ENCODE measurements around the gene FHIP1A. TPM values are rescaled to one million over a fixed set of nuclear protein-coding genes. Genes with fewer than 3 reads are reported as not detected.

The FHIP1A gene
- total and polyA plus RNA-seq, 2 of the 8 experiments (the other 6 are each of a cell fraction or from before 2014, with no cell fraction given), result 17.9 to 75.2 TPM

DNA sequence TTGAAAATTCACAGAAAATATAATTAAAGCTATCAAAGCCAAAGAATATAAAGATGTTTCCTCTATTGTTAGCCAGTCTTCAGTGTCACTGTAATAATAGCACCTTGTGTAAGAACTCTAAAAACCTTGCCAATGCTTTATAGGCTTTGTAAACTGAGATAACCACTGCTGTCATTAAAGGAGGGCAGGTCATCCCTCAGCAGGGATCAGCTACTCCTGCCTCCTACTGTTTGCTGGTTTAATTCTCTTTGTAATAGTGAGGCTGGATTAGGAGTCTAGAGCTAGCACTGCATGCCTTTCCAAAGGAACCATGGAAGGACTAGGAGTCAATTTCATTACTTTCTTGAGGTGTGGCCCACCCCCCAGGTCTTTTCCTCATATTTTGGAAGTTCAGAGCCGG lies 46.2 kb downstream of the FHIP1A start:
- Histone ChIP-seq H3K79me2 (ENCODE audit: control insufficient read depth in 1 of 2, insufficient read depth in 2 of 2, low read length in 2 of 2) (peaks cover 0 to 81% of the 10 kb centered on the region in 2 experiments; a peak in 3 of 4 replicates), H3K14ac (ENCODE audit: insufficient read length) (no peak overlapping the region), H2AK5ac (ENCODE audit: low read depth, low read length) (no peak overlapping the region), H2BK15ac (ENCODE audit: low read length) (no peak overlapping the region), H2BK12ac (ENCODE audit: low read depth, low read length) (no peak overlapping the region), H2BK20ac (ENCODE audit: low read length) (no peak overlapping the region), H3K23me2 (ENCODE audit: low read depth, low read length) (no peaks in the 10 kb centered on the region), H3K27me3 (replicated peaks in 1 of 4; ENCODE audit: control insufficient read depth in 3 of 4, extremely low read depth in 1 of 4, insufficient read depth in 3 of 4, low read length in 3 of 4) (no peaks in the 10 kb centered on the region), H3K9ac (replicated peaks in 1 of 4; ENCODE audit: extremely low read depth in 1 of 4, low read depth in 3 of 4, low read length in 3 of 4) (no peak overlapping the region), H2BK120ac (replicated peaks; ENCODE audit: low read depth, low read length) (no peak overlapping the region), H3K4me2 (ENCODE audit: insufficient read depth in 1 of 2, low read depth in 2 of 2, low read length in 2 of 2) (peak overlapping the region in 1 of 2 experiments; percentile 32; a peak in 2 of 4 replicates), H3K4me1 (replicated peaks in 1 of 4; ENCODE audit: control insufficient read depth in 3 of 4, insufficient read depth in 4 of 4, low read length in 3 of 4) (peaks cover 0 to 13% (median 9%) of the 10 kb centered on the region in 4 experiments; a peak in 3 of 7 replicates), H4K91ac (replicated peaks; ENCODE audit: insufficient read length, low read length) (no peak overlapping the region), H4K5ac (ENCODE audit: insufficient read length, low read depth, low read length) (no peak overlapping the region), H2AFZ (ENCODE audit: low read length) (no peak overlapping the region), H4K8ac (ENCODE audit: extremely low read depth, insufficient read depth, low read length) (no peak overlapping the region), H2BK5ac (ENCODE audit: low read depth, low read length) (no peak overlapping the region), H3K36me3 (ENCODE audit: control insufficient read depth in 2 of 4, insufficient read depth in 4 of 4, low read length in 3 of 4) (no peaks in the 10 kb centered on the region), H3K4ac (replicated peaks; ENCODE audit: insufficient read length, low read depth, low read length) (no peak overlapping the region), H4K20me1 (replicated peaks in 1 of 2; ENCODE audit: control insufficient read depth in 1 of 2, insufficient read depth in 2 of 2, low read length in 2 of 2) (no peaks in the 10 kb centered on the region), H3K27ac (ENCODE audit: low read depth, low read length) (no peak overlapping the region), H3K56ac (replicated peaks; ENCODE audit: insufficient read length, low read depth, low read length) (no peak overlapping the region), H3K4me3 (ENCODE audit: extremely low read depth in 1 of 4, insufficient read depth in 2 of 4, low read depth in 3 of 4, low read length in 4 of 4) (no peak overlapping the region), H3K9me3 (ENCODE audit: insufficient read depth in 2 of 2, low read depth in 1 of 2, low read length in 1 of 2) (no peaks in the 10 kb centered on the region), H3K23ac (ENCODE audit: insufficient read length) (no peak overlapping the region), H3K79me1 (ENCODE audit: low read depth, low read length) (no peaks in the 10 kb centered on the region; the same call in 1 of the 2 replicates), H3K18ac (ENCODE audit: extremely low read depth, low read length) (no peak overlapping the region)
- ChIA-PET CTCF (ENCODE audit: partially characterized antibody) (interaction anchor here (0.9 to 1.3 kb wide), 4 partner anchors 23 to 181 kb away, joined by 3 to 7 read pairs (median 4); no protein-coding TSS in a partner anchor), POLR2A (ENCODE audit: partially characterized antibody) (interaction anchor here (1.2 kb wide), 1 partner anchor 12 kb away, joined by 5 read pairs; no protein-coding TSS in a partner anchor)
- DNase-seq (ENCODE audit: low read depth in 1 of 2, low spot score in 2 of 2), result no peak
- 67% methylated on average over 1 of the region's 1 CpG; no CpG with 5 or more reads in 1 of the 2 experiments for whole genome bisulfite sequencing, 2 experiments (ENCODE audit: extremely low coverage in 1 of 2, insufficient coverage in 1 of 2, insufficient read length in 1 of 2, insufficient replicate concordance in 2 of 2, low coverage in 1 of 2, low lambda C conversion rate in 2 of 2, missing lambda C conversion rate in 1 of 2)
- TF ChIP-seq RAD21 (IDR thresholded peaks at IDR 0.05 in 1 of 2, conservative IDR thresholded peaks at IDR 0.05 in 1 of 2; ENCODE audit: low read depth in 2 of 2, low read length in 2 of 2) (peak in 1 of 2 experiments; percentile 33; a peak in 2 of 4 replicates), RXRA (IDR thresholded peaks at IDR 0.05; ENCODE audit: insufficient read depth, low read depth, low read length) (no peak), RBBP5 (IDR thresholded peaks at IDR 0.05; ENCODE audit: borderline replicate concordance, low read depth, low read length) (no peak)
- TF ChIP-seq, protein P1, sequence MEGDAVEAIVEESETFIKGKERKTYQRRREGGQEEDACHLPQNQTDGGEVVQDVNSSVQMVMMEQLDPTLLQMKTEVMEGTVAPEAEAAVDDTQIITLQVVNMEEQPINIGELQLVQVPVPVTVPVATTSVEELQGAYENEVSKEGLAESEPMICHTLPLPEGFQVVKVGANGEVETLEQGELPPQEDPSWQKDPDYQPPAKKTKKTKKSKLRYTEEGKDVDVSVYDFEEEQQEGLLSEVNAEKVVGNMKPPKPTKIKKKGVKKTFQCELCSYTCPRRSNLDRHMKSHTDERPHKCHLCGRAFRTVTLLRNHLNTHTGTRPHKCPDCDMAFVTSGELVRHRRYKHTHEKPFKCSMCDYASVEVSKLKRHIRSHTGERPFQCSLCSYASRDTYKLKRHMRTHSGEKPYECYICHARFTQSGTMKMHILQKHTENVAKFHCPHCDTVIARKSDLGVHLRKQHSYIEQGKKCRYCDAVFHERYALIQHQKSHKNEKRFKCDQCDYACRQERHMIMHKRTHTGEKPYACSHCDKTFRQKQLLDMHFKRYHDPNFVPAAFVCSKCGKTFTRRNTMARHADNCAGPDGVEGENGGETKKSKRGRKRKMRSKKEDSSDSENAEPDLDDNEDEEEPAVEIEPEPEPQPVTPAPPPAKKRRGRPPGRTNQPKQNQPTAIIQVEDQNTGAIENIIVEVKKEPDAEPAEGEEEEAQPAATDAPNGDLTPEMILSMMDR (IDR thresholded peaks at IDR 0.05; ENCODE audit: control extremely low read depth in 1 of 3, insufficient read depth in 1 of 3, low read depth in 1 of 3, low read length in 3 of 3), result peak in 1 of 3 experiments; percentile 8; a peak in 1 of 4 replicates
- peak; percentile 72 for FAIRE-seq

All from H1 (cell line).